ENCODE data around the gene THSD7B.
"Not testable (repeated sequence)": the region's sequence is repeated elsewhere in the genome, so short reads cannot be mapped to it uniquely, and the experiment has no call there.

Gene THSD7B

GRCh38 chr2:137300987-137301386 lies 535.6 kb downstream of the THSD7B start:
- no peak for TF ChIP-seq CTCF (IDR thresholded peaks at IDR 0.05; ENCODE audit: extremely low read depth, missing control alignments)

GRCh38 chr2:137302957-137303356 lies 537.6 kb downstream of the THSD7B start:
- no peak for TF ChIP-seq CTCF (IDR thresholded peaks at IDR 0.05; ENCODE audit: extremely low read depth, missing control alignments)
- DNase-seq (ENCODE audit: low spot score), result no peak

More at GRCh38 chr2:137300987-137301386, 535.6 kb downstream of the THSD7B start:
- no peak for DNase-seq (ENCODE audit: low spot score)

GRCh38 chr2:137316075-137316474 lies 550.7 kb downstream of the THSD7B start:
- TF ChIP-seq CTCF (IDR thresholded peaks at IDR 0.05; ENCODE audit: extremely low read depth, missing control alignments), result no peak
- no peak for DNase-seq (ENCODE audit: low spot score)

- no peak for TF ChIP-seq CTCF (IDR thresholded peaks at IDR 0.05; ENCODE audit: extremely low read depth, missing control alignments)
Observed at GRCh38 chr2:137321566-137321965, 556.2 kb downstream of the THSD7B start.

GRCh38 chr2:137331562-137331961 lies 566.2 kb downstream of the THSD7B start:
- DNase-seq (ENCODE audit: low spot score), result not testable (repeated sequence)

More at GRCh38 chr2:137321566-137321965, 556.2 kb downstream of the THSD7B start:
- DNase-seq (ENCODE audit: low spot score), result no peak

GRCh38 chr2:137333386-137334165 lies 568.2 kb downstream of the THSD7B start:
- no peak for TF ChIP-seq CTCF (IDR thresholded peaks at IDR 0.05; ENCODE audit: extremely low read depth, missing control alignments)
- no peak for DNase-seq (ENCODE audit: low spot score)

GRCh38 chr2:137336067-137336466 lies 570.7 kb downstream of the THSD7B start:
- no peak for TF ChIP-seq CTCF (IDR thresholded peaks at IDR 0.05; ENCODE audit: extremely low read depth, missing control alignments)
- DNase-seq (ENCODE audit: low spot score), result no peak

GRCh38 chr2:137339051-137339450 lies 573.7 kb downstream of the THSD7B start:
- no peak for TF ChIP-seq CTCF (IDR thresholded peaks at IDR 0.05; ENCODE audit: extremely low read depth, missing control alignments)
- DNase-seq (ENCODE audit: low spot score), result no peak

Data from GM20000 (cell line).